ENCODE results near the gene TRAPPC12.

GRCh38 chr2:3494984-3495666 is 115.6 kb downstream of the TRAPPC12 start:
- TF ChIP-seq, protein P1, sequence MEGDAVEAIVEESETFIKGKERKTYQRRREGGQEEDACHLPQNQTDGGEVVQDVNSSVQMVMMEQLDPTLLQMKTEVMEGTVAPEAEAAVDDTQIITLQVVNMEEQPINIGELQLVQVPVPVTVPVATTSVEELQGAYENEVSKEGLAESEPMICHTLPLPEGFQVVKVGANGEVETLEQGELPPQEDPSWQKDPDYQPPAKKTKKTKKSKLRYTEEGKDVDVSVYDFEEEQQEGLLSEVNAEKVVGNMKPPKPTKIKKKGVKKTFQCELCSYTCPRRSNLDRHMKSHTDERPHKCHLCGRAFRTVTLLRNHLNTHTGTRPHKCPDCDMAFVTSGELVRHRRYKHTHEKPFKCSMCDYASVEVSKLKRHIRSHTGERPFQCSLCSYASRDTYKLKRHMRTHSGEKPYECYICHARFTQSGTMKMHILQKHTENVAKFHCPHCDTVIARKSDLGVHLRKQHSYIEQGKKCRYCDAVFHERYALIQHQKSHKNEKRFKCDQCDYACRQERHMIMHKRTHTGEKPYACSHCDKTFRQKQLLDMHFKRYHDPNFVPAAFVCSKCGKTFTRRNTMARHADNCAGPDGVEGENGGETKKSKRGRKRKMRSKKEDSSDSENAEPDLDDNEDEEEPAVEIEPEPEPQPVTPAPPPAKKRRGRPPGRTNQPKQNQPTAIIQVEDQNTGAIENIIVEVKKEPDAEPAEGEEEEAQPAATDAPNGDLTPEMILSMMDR (IDR thresholded peaks at IDR 0.05; ENCODE audit: poor library complexity, severe bottlenecking), result no peak
- TF ChIP-seq TAF1 (IDR thresholded peaks at IDR 0.05; ENCODE audit: low read depth) (no peak), EZH2 (IDR thresholded peaks at IDR 0.05; ENCODE audit: borderline replicate concordance, insufficient read depth, low read length, poor library complexity, severe bottlenecking) (no peak), REST (IDR thresholded peaks at IDR 0.05; ENCODE audit: borderline replicate concordance) (no peak), RAD21 (conservative IDR thresholded peaks at IDR 0.05) (no peak), EP300 (conservative IDR thresholded peaks at IDR 0.05; ENCODE audit: poor library complexity, severe bottlenecking) (no peak), POLR2AphosphoS5 (IDR thresholded peaks at IDR 0.05) (no peak)
